OCI-LY1 (cell line): Measurements from ENCODE around the gene PPIL6.

Experiments used
- H2AFZ ChIP-seq: fragments of 200-600 bp; sonication (generic), shearing (Covaris generic); 2 replicates; pipeline ENCODE4 v1.6.0; 2014; ENCODE audit warnings: antibody characterized with exemption, mild to moderate bottlenecking, low read length
- H3F3A ChIP-seq: fragments of 200-600 bp; sonication (generic), shearing (Covaris generic); 2 replicates; pipeline ENCODE4 v1.6.0; 2014; ENCODE audit warnings: mild to moderate bottlenecking, antibody characterized with exemption, low read length, moderate library complexity; ENCODE audit not compliant: insufficient read depth
- H3K27ac ChIP-seq: fragments of 200-600 bp; sonication (generic); 2 replicates; pipeline ENCODE4 v1.5.1; 2014; ENCODE audit warnings: low read length, mixed run types, mild to moderate bottlenecking, low read depth; ENCODE audit not compliant: poor library complexity, severe bottlenecking
- H3K27me3 ChIP-seq: fragments of 200-600 bp; sonication (generic); 2 replicates; pipeline ENCODE4 v1.6.0; 2014; ENCODE audit warnings: antibody characterized with exemption, mild to moderate bottlenecking, low read length, moderate library complexity; ENCODE audit not compliant: insufficient read depth
- H3K36me3 ChIP-seq: fragments of 200-600 bp; sonication (generic); 2 replicates; pipeline ENCODE4 v1.6.1; 2014; ENCODE audit warnings: mild to moderate bottlenecking, antibody characterized with exemption, low read length, moderate library complexity, mixed read lengths; ENCODE audit not compliant: insufficient read depth
- H3K4me1 ChIP-seq: fragments of 200-600 bp; sonication (generic); 2 replicates; pipeline ENCODE4 v1.5.1; 2014; ENCODE audit warnings: mild to moderate bottlenecking, low read length, moderate library complexity; ENCODE audit not compliant: insufficient read depth, severe bottlenecking
- H3K4me2 ChIP-seq: fragments of 200-600 bp; sonication (generic), shearing (Covaris generic); 2 replicates; pipeline ENCODE4 v1.6.1; 2014; ENCODE audit warnings: low read length
- H3K4me3 ChIP-seq: fragments of 200-600 bp; sonication (generic); 2 replicates; pipeline ENCODE4 v1.5.1; 2014; ENCODE audit warnings: low read length, low read depth, mild to moderate bottlenecking, mixed read lengths; ENCODE audit not compliant: poor library complexity, severe bottlenecking
- H3K79me2 ChIP-seq: fragments of 200-600 bp; shearing (Covaris generic); 2 replicates; pipeline ENCODE4 v1.6.1; 2016; ENCODE audit warnings: mixed run types, low read length, mixed read lengths; ENCODE audit not compliant: insufficient read depth
- H3K9ac ChIP-seq: fragments of 200-600 bp; sonication (generic), shearing (Covaris generic); 2 replicates; pipeline ENCODE4 v1.6.1; 2014; ENCODE audit warnings: mild to moderate bottlenecking, low read length, mixed read lengths
- H3K9me2 ChIP-seq: fragments of 200-600 bp; sonication (generic), shearing (Covaris generic); 2 replicates; pipeline ENCODE4 v1.6.1; 2014; ENCODE audit warnings: low read depth, mild to moderate bottlenecking, low read length, mixed read lengths
- H3K9me3 ChIP-seq: fragments of 200-600 bp; shearing (Covaris generic); 2 replicates; pipeline ENCODE4 v1.6.1; 2014; ENCODE audit warnings: low read length, mixed read lengths
- H4K20me1 ChIP-seq: fragments of 200-600 bp; sonication (generic), shearing (Covaris generic); 2 replicates; pipeline ENCODE4 v1.6.0; 2016; ENCODE audit warnings: mild to moderate bottlenecking, low read length; ENCODE audit not compliant: insufficient read depth
- CTCF ChIP-seq: fragments of 200-600 bp; sonication (generic), shearing (Covaris generic); IDR thresholded peaks from 2 replicates; pipeline ENCODE4 v1.5.1; 2017; ENCODE audit warnings: mild to moderate bottlenecking, antibody characterized with exemption, low read length, moderate library complexity, mixed read lengths
- EZH2 ChIP-seq: fragments of 200-600 bp; sonication (generic), shearing (Covaris generic); IDR thresholded peaks from 2 replicates; pipeline ENCODE4 v1.8.0; 2017; ENCODE audit warnings: borderline replicate concordance, mixed run types, mild to moderate bottlenecking, antibody characterized with exemption, low read length, moderate library complexity, mixed read lengths

PPIL6 gene

GRCh38 chr6:109347779-109348178, 92.6 kb downstream of the PPIL6 start:
- TF ChIP-seq CTCF, result no peak
- TF ChIP-seq EZH2, result no peak
- H3K9me3 ChIP-seq, result no peaks in the 10 kb centered on the region
- H3K36me3 ChIP-seq, result no peaks in the 10 kb centered on the region
- H3K4me2 ChIP-seq, result no peak overlapping the region
- H3K27ac ChIP-seq, result no peak overlapping the region
- no peaks in the 10 kb centered on the region for H4K20me1 ChIP-seq
- no peaks in the 10 kb centered on the region for H3F3A ChIP-seq
- no peak overlapping the region for H3K4me3 ChIP-seq
- H3K79me2 ChIP-seq, result no peaks in the 10 kb centered on the region
- no peak overlapping the region for H2AFZ ChIP-seq
- no peaks in the 10 kb centered on the region for H3K27me3 ChIP-seq
- no peak overlapping the region for H3K9ac ChIP-seq
- no peaks in the 10 kb centered on the region for H3K9me2 ChIP-seq
- H3K4me1 ChIP-seq, result no peaks in the 10 kb centered on the region

- Histone ChIP-seq H3K36me3 (no peaks in the 10 kb centered on the region), H3K4me2 (no peak overlapping the region), H3F3A (no peaks in the 10 kb centered on the region), H3K4me1 (no peaks in the 10 kb centered on the region), H3K4me3 (no peak overlapping the region), H2AFZ (no peak overlapping the region), H3K27me3 (no peaks in the 10 kb centered on the region), H4K20me1 (no peaks in the 10 kb centered on the region), H3K9ac (no peak overlapping the region), H3K9me2 (no peaks in the 10 kb centered on the region), H3K79me2 (no peaks in the 10 kb centered on the region), H3K27ac (no peak overlapping the region), H3K9me3 (no peaks in the 10 kb centered on the region)
- no peak for TF ChIP-seq EZH2
- no peak for TF ChIP-seq CTCF
Measured at GRCh38 chr6:109345986-109346385, 94.4 kb downstream of the PPIL6 start.

- no peaks in the 10 kb centered on the region for H4K20me1 ChIP-seq
- H3K36me3 ChIP-seq, result no peaks in the 10 kb centered on the region
- no peaks in the 10 kb centered on the region for H3K9me3 ChIP-seq
- no peak overlapping the region for H3K9ac ChIP-seq
- H3K79me2 ChIP-seq, result no peaks in the 10 kb centered on the region
- H3K27me3 ChIP-seq, result no peaks in the 10 kb centered on the region
- H3K4me2 ChIP-seq, result no peak overlapping the region
- no peaks in the 10 kb centered on the region for H3K9me2 ChIP-seq
- no peaks in the 10 kb centered on the region for H3F3A ChIP-seq
- no peak overlapping the region for H2AFZ ChIP-seq
- no peak for TF ChIP-seq CTCF
- no peak for TF ChIP-seq EZH2
- no peak overlapping the region for H3K4me3 ChIP-seq
- H3K4me1 ChIP-seq, result no peaks in the 10 kb centered on the region
- H3K27ac ChIP-seq, result no peak overlapping the region
Measured at GRCh38 chr6:109344226-109344625, 96.2 kb downstream of the PPIL6 start.
